NCI-H524 (cell line): Measurements from ENCODE around the gene EXOC6.

ENCODE experiments used
- DNase-seq, 2 experiments: peaks; one replicate each; lab custom pipeline; 2025; lab: John Stamatoyannopoulos, UW

EXOC6 gene

GRCh38 chr10:92832998-92833650 lies 15.2 kb upstream of the EXOC6 start:
- no peak for DNase-seq

GRCh38 chr10:92834331-92834730 lies 14.0 kb upstream of the EXOC6 start:
- DNase-seq, result no peak

- no peak for DNase-seq
Observed at GRCh38 chr10:92834986-92835385, 13.3 kb upstream of the EXOC6 start.

GRCh38 chr10:92837456-92837855 lies 10.9 kb upstream of the EXOC6 start:
- DNase-seq, result no peak

GRCh38 chr10:92839191-92840085 lies 8.9 kb upstream of the EXOC6 start:
- DNase-seq, result peak in 1 of 2 experiments; percentile 32

GRCh38 chr10:92844746-92845145 lies 3.6 kb upstream of the EXOC6 start:
- no peak for DNase-seq

- DNase-seq, result no peak
Observed at GRCh38 chr10:92845921-92846320, 2.4 kb upstream of the EXOC6 start.

GRCh38 chr10:92846344-92846743 lies 2.0 kb upstream of the EXOC6 start:
- no peak for DNase-seq

- no peak for DNase-seq
Observed at GRCh38 chr10:92846854-92847201, 1.5 kb upstream of the EXOC6 start.

GRCh38 chr10:92847202-92847864 lies 987 bp upstream of the EXOC6 start:
- no peak for DNase-seq

GRCh38 chr10:92848037-92848440 lies 281 bp upstream of the EXOC6 start:
- DNase-seq, result no peak

- peak in 1 of 2 experiments; percentile 14 for DNase-seq
Observed at GRCh38 chr10:92849234-92849525, 860 bp downstream of the EXOC6 start.

- no peak for DNase-seq
Observed at GRCh38 chr10:92849576-92850090, 1.3 kb downstream of the EXOC6 start.

GRCh38 chr10:92850185-92850584 lies 1.9 kb downstream of the EXOC6 start:
- no peak for DNase-seq

- no peak for DNase-seq
Observed at GRCh38 chr10:92851003-92851402, 2.7 kb downstream of the EXOC6 start.

GRCh38 chr10:92855560-92855959 lies 7.2 kb downstream of the EXOC6 start:
- DNase-seq, result no peak

- DNase-seq, result no peak
Observed at GRCh38 chr10:92857904-92858514, 9.7 kb downstream of the EXOC6 start.

GRCh38 chr10:92867235-92867634 lies 18.9 kb downstream of the EXOC6 start:
- no peak for DNase-seq

GRCh38 chr10:92868036-92868435 lies 19.7 kb downstream of the EXOC6 start:
- no peak for DNase-seq

- DNase-seq, result no peak
Observed at GRCh38 chr10:92868557-92868956, 20.2 kb downstream of the EXOC6 start.

GRCh38 chr10:92873029-92873428 lies 24.7 kb downstream of the EXOC6 start:
- no peak for DNase-seq

GRCh38 chr10:92876509-92877036 lies 28.3 kb downstream of the EXOC6 start:
- no peak for DNase-seq
